Activated CD8-positive, alpha-beta T cell treated with anti-CD3 and anti-CD28 coated beads for 36 hours (primary cell): ENCODE measurements around the gene ZNF697. TPM values are rescaled to one million over a fixed set of nuclear protein-coding genes. Genes with fewer than 3 reads are reported as not detected.

ENCODE experiments used
- ATAC-seq: fragments of 200-7000 bp; cut with Tn5 transposase; one replicate; pipeline ENCODE4 v1.10.0; 2021; ENCODE audit warnings: mild to moderate bottlenecking, moderate library complexity
- CTCF ChIA-PET: fragments of 350-600 bp; sonication (Branson Sonifier 250); formaldehyde crosslinking; loops from one replicate; lab custom pipeline; 2021; ENCODE audit warnings: antibody characterized with exemption; lab: Charles Lee
- POLR2A ChIA-PET: fragments of 350-600 bp; sonication (Branson Sonifier 250); formaldehyde crosslinking; loops from one replicate; lab custom pipeline; 2021; ENCODE audit warnings: antibody characterized with exemption; lab: Charles Lee
- DNase-seq: peaks from one replicate; pipeline ENCODE4 v3.0.0-alpha.2; 2020
- H3K27ac Mint-ChIP-seq: one replicate; pipeline ENCODE4 v1.8.0; 2021; ENCODE audit warnings: mild to moderate bottlenecking, mixed read lengths
- H3K27me3 Mint-ChIP-seq: one replicate; pipeline ENCODE4 v1.8.0; 2021; ENCODE audit warnings: mixed read lengths
- H3K36me3 Mint-ChIP-seq: one replicate; pipeline ENCODE4 v1.8.0; 2021; ENCODE audit warnings: low read depth, mixed read lengths
- H3K4me1 Mint-ChIP-seq: one replicate; pipeline ENCODE4 v1.8.0; 2021; ENCODE audit warnings: low read depth, mixed read lengths
- H3K4me3 Mint-ChIP-seq: one replicate; pipeline ENCODE4 v1.8.0; 2021; ENCODE audit warnings: mild to moderate bottlenecking, moderate library complexity, mixed read lengths
- H3K9me3 Mint-ChIP-seq: one replicate; pipeline ENCODE4 v1.8.0; 2021; ENCODE audit warnings: mixed read lengths
- CTCF ChIP-seq: fragments of 200-600 bp; IDR thresholded peaks from one replicate; pipeline ENCODE4 v1.8.0; 2022; ENCODE audit warnings: antibody characterized with exemption, mild to moderate bottlenecking
- intact Hi-C: fragments of 100-400 bp; cut with micrococcal nuclease; formaldehyde crosslinking; loops from one replicate; pipeline ENCODE4 v1.10.0; 2022
- total RNA-seq, 2 experiments: library from RNA; stranded (reverse); gene quantifications; one replicate each; pipeline ENCODE4 v1.2.3, GENCODE V29; 2021

Gene ZNF697
- total RNA-seq, 2 experiments from 2014 or later, result 0.20 to 0.38 TPM

- intact Hi-C loops, result no loop called here
- Mint-ChIP-seq H3K36me3 (no peaks in the 10 kb centered on the region), H3K9me3 (no peaks in the 10 kb centered on the region), H3K27me3 (peaks cover 8% of the 10 kb centered on the region), H3K4me1 (peaks cover 4% of the 10 kb centered on the region), H3K27ac (no peak overlapping the region), H3K4me3 (no peak overlapping the region)
- ChIA-PET POLR2A (no interaction called here), CTCF (interaction anchor here (0.8 to 11.4 kb wide), 2 partner anchors 26 to 57 kb away, joined by 3 to 250 read pairs; no protein-coding TSS in a partner anchor)
- DNase-seq (no peak), ATAC-seq (no peak)
- no peak for TF ChIP-seq CTCF
These were observed 22.8 kb upstream of the ZNF697 start for GRCh38 chr1:119670898-119671297.

- intact Hi-C loops, result no loop called here
- POLR2A ChIA-PET, result no interaction called here
- H3K4me1 Mint-ChIP-seq, result no peaks in the 10 kb centered on the region
- no peak for DNase-seq
- H3K27ac Mint-ChIP-seq, result no peak overlapping the region
- ATAC-seq, result no peak
- CTCF ChIA-PET, result interaction anchor here (1.4 to 4.0 kb wide), 2 partner anchors 8 to 56 kb away, joined by 4 to 21 read pairs; no protein-coding TSS in a partner anchor
- no peaks in the 10 kb centered on the region for H3K9me3 Mint-ChIP-seq
- no peak for TF ChIP-seq CTCF
- peaks cover 8% of the 10 kb centered on the region for H3K27me3 Mint-ChIP-seq
- no peaks in the 10 kb centered on the region for H3K36me3 Mint-ChIP-seq
- H3K4me3 Mint-ChIP-seq, result no peak overlapping the region
These were observed 19.1 kb upstream of the ZNF697 start for GRCh38 chr1:119667173-119667572.

GRCh38 chr1:119664067-119664466 lies 16.0 kb upstream of the ZNF697 start:
- Mint-ChIP-seq H3K4me1 (no peaks in the 10 kb centered on the region), H3K27me3 (peaks cover 13% of the 10 kb centered on the region), H3K4me3 (no peak overlapping the region), H3K36me3 (no peaks in the 10 kb centered on the region), H3K27ac (no peak overlapping the region), H3K9me3 (no peaks in the 10 kb centered on the region)
- POLR2A ChIA-PET, result interaction anchor here (0.9 kb wide), 1 partner anchor 101 kb away, joined by 3 read pairs; no protein-coding TSS in a partner anchor
- ATAC-seq (no peak), DNase-seq (no peak)
- TF ChIP-seq CTCF, result no peak
- CTCF ChIA-PET, result interaction anchor here (0.7 to 4.0 kb wide), 5 partner anchors 8 to 54 kb away, joined by 3 to 21 read pairs (median 4); no protein-coding TSS in a partner anchor
- intact Hi-C loops, result loop anchor here (5.0 kb wide), 1 partner anchor 52 kb away; no protein-coding TSS in a partner anchor

- ChIA-PET CTCF (interaction anchor here (1.0 to 3.9 kb wide), 8 partner anchors 9 to 112 kb away, joined by 3 to 44 read pairs (median 6); no protein-coding TSS in a partner anchor), POLR2A (no interaction called here)
- Mint-ChIP-seq H3K9me3 (no peaks in the 10 kb centered on the region), H3K4me1 (no peaks in the 10 kb centered on the region), H3K27ac (no peak overlapping the region), H3K4me3 (no peak overlapping the region), H3K27me3 (peaks cover 13% of the 10 kb centered on the region), H3K36me3 (no peaks in the 10 kb centered on the region)
- ATAC-seq, result no peak
- no peak for DNase-seq
- intact Hi-C loops, result loop anchor here (5.0 kb wide), 1 partner anchor 50 kb away; no protein-coding TSS in a partner anchor
- TF ChIP-seq CTCF, result no peak
These were observed 14.0 kb upstream of the ZNF697 start for GRCh38 chr1:119662034-119662437.

GRCh38 chr1:119660253-119661083 lies 12.4 kb upstream of the ZNF697 start:
- H3K9me3 Mint-ChIP-seq, result no peaks in the 10 kb centered on the region

More at GRCh38 chr1:119660253-119661083, 12.4 kb upstream of the ZNF697 start:
- DNase-seq (no peak), ATAC-seq (no peak)
- H3K4me3 Mint-ChIP-seq, result no peak overlapping the region
- no peak overlapping the region for H3K27ac Mint-ChIP-seq
- ChIA-PET POLR2A (no interaction called here), CTCF (interaction anchor here (0.9 to 3.9 kb wide), 5 partner anchors 12 to 85 kb away, joined by 3 to 44 read pairs (median 6); no protein-coding TSS in a partner anchor)
- peaks cover 13% of the 10 kb centered on the region for H3K27me3 Mint-ChIP-seq
- no peaks in the 10 kb centered on the region for H3K36me3 Mint-ChIP-seq
- TF ChIP-seq CTCF, result no peak
- intact Hi-C loops, result loop anchor here (5.0 kb wide), 1 partner anchor 48 kb away; no protein-coding TSS in a partner anchor
- H3K4me1 Mint-ChIP-seq, result no peaks in the 10 kb centered on the region
